Common myeloid progenitor, CD34-positive (primary cell): ENCODE results near the gene RFX6.

Experiments used
- CTCF ChIA-PET: fragments of 350-600 bp; sonication (Branson Sonifier 250); formaldehyde crosslinking; loops from one replicate; lab custom pipeline; 2021; ENCODE audit warnings: antibody characterized with exemption; lab: Charles Lee
- POLR2A ChIA-PET: fragments of 350-600 bp; sonication (Branson Sonifier 250); formaldehyde crosslinking; loops from one replicate; lab custom pipeline; 2021; ENCODE audit warnings: antibody characterized with exemption; lab: Charles Lee
- DNase-seq, 3 donors: peaks; one replicate each; pipeline versions ENCODE4 v3.0.0 to v3.0.0-alpha.2; 2013
- H3K27ac ChIP-seq, 2 experiments: 1 replicate in 1 of 2; 2 replicates in 1 of 2; pipeline ENCODE4 v1.7.0; 2013; ENCODE audit warnings: inconsistent platforms in 2 of 2, low read length in 2 of 2, mild to moderate bottlenecking in 2 of 2, low read depth in 1 of 2, moderate library complexity in 1 of 2; ENCODE audit not compliant: severe bottlenecking in 2 of 2, insufficient read depth in 1 of 2, poor library complexity in 1 of 2
- H3K27me3 ChIP-seq, 5 experiments: replicated peaks in 2 of 5; 1 replicate in 3 of 5; 2 replicates in 2 of 5; pipeline versions ENCODE4 v1.6.1 to v1.7.0; 2013; ENCODE audit warnings: low read length in 4 of 5, mild to moderate bottlenecking in 2 of 5, moderate library complexity in 2 of 5, inconsistent platforms in 1 of 5; ENCODE audit not compliant: insufficient read depth in 5 of 5, control insufficient read depth in 4 of 5
- H3K36me3 ChIP-seq, 4 experiments: 1 replicate in 2 of 4; 2 replicates in 2 of 4; pipeline versions ENCODE4 v1.6.1 to v1.7.0; 2013; ENCODE audit warnings: low read length in 3 of 4, control low read depth in 1 of 4, mild to moderate bottlenecking in 1 of 4; ENCODE audit not compliant: control insufficient read depth in 4 of 4, insufficient read depth in 4 of 4
- H3K4me1 ChIP-seq, 4 experiments: 1 replicate in 3 of 4; 2 replicates in 1 of 4; pipeline versions ENCODE4 v1.6.1 to v1.7.1; 2013; ENCODE audit warnings: low read length in 3 of 4, mild to moderate bottlenecking in 3 of 4, control low read depth in 1 of 4, inconsistent platforms in 1 of 4, moderate library complexity in 1 of 4; ENCODE audit not compliant: control insufficient read depth in 4 of 4, insufficient read depth in 4 of 4; ENCODE audit errors: control extremely low read depth in 1 of 4
- H3K4me3 ChIP-seq, 7 experiments: 1 replicate in 4 of 7; 2 replicates in 3 of 7; pipeline versions ENCODE4 v1.5.1 to v1.7.0; 2013; ENCODE audit warnings: mild to moderate bottlenecking in 7 of 7, low read length in 6 of 7, moderate library complexity in 6 of 7, inconsistent platforms in 2 of 7, low read depth in 2 of 7, control low read depth in 1 of 7; ENCODE audit not compliant: insufficient read depth in 4 of 7, control insufficient read depth in 1 of 7; ENCODE audit errors: extremely low read depth in 1 of 7
- H3K9me3 ChIP-seq, 5 experiments: 1 replicate in 4 of 5; 2 replicates in 1 of 5; pipeline versions ENCODE4 v1.6.1 to v1.7.1; 2013; ENCODE audit warnings: low read length in 4 of 5, mild to moderate bottlenecking in 2 of 5, inconsistent platforms in 1 of 5, low read depth in 1 of 5, moderate library complexity in 1 of 5; ENCODE audit not compliant: control insufficient read depth in 4 of 5, insufficient read depth in 2 of 5; ENCODE audit errors: control extremely low read depth in 1 of 5
- WGBS: methylation state at CpG from one replicate; pipeline ENCODE4 v1.1.5; 2013; ENCODE audit not compliant: insufficient coverage; 5-methylcytosine and 5-hydroxymethylcytosine counted together

Gene RFX6

DNA sequence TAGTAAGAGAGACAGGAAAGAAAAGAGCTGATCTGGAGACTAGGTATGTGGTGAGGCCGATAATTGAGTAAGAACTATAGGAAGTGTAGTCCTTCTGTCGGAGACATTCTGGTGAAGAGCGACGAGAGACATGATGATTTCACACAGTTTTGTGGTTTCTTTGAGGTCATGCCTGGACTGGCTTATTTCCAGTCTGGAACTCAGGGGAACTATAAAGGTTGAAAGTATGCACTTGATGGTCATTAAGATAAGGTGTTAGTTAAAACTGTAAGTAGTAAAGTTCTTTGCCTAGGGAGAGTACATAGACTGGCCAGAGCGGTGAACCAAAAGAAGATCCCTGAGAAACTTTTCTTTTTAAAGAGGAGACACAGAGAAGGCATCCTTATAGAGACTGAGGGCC is 68.8 kb downstream of the RFX6 start:
- WGBS: 66% methylated on average over 5 of the region's 5 CpGs
- H3K27ac ChIP-seq: no peak overlapping the region
- peaks cover 0 to 9% (median 7%) of the 10 kb centered on the region in 5 experiments for H3K27me3 ChIP-seq
- no peaks in the 10 kb centered on the region for H3K36me3 ChIP-seq
- CTCF ChIA-PET: no interaction called here
- no peak for DNase-seq
- no peaks in the 10 kb centered on the region for H3K9me3 ChIP-seq
- POLR2A ChIA-PET: no interaction called here
- H3K4me3 ChIP-seq: no peak overlapping the region
- no peaks in the 10 kb centered on the region for H3K4me1 ChIP-seq

DNA sequence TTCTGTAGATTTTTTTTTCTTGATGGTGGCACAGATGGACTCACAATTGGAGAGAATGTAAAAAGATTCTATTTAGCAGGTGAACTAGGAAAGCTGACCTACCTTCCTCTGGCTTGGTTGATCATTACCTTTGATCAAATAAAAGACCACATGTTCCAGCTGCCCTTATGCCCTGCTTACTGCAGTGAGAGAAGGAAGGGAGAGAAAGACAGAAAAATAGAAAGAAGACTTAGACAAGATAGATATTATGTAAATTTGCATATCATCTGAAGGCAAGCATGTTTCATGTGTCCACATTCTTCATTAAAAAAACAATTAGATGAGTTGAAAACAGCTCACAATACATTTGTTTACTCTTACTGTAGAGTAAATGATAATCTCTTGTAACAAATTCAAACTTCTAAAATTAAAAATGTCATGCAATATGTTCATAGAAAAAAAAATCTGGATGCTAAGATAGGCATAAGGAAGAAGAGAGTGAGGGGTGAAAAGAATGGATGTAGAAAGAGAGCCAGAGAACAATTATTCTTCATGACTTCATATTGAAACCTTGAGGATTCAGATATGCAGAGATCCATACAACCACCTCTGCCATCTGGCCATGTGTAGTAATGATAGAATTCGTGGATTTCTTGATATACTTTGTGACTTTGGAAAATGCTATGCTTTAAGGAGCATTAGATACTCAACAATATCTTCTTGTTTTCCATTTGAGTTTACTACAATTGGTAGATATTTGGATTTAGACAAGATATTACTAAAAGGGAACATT is 71.7 kb downstream of the RFX6 start:
- H3K27ac ChIP-seq: no peak overlapping the region
- ChIA-PET CTCF (no interaction called here), POLR2A (no interaction called here)
- H3K4me3 ChIP-seq: no peak overlapping the region
- H3K4me1 ChIP-seq: no peaks in the 10 kb centered on the region
- no peak for DNase-seq
- no CpG with 5 or more reads among the region's 1 CpG for WGBS
- H3K27me3 ChIP-seq: peaks cover 0 to 11% (median 7%) of the 10 kb centered on the region in 5 experiments
- no peaks in the 10 kb centered on the region for H3K9me3 ChIP-seq
- no peaks in the 10 kb centered on the region for H3K36me3 ChIP-seq

DNA sequence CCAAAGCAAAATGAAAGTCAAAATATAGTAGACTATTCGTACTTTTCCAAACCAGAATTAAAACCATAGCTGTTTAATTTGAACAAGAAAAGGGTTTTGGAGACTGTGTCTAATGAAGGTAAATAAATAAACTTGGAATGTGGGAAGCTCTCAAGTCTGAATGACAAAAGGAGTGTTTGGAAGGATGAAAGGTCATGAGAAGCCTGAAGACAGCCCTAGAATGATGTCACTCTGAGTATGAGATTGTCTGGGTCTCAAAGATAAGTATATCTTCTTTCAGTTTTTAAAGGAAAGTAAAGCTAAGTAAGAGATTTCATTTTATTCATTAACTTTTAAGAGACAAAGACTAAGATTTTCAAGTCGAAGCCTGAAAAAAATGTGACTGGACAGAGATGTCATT is 72.9 kb downstream of the RFX6 start:
- POLR2A ChIA-PET: no interaction called here

DNA sequence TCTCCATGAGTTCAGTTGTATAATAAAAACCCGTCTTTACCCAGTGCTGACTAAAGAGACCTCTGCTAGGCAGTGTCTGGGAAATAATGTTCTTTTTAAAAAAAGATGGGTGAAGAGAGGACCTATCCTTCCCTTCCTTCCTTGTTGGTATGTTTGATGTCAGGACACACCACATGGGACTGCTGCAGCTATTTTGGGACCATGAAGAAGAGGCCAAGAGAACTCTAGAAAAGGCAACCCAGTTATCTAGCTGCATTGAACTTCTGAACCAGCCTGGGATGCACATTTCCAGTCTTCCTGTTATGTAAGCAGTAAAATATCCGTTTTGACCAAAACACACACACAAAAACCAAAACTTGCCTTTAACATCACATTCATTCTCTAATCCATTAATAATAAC is 77.3 kb downstream of the RFX6 start:
- WGBS: 78% methylated on average over 1 of the region's 2 CpGs
- no peak for DNase-seq
- CTCF ChIA-PET: no interaction called here
- no peaks in the 10 kb centered on the region for H3K9me3 ChIP-seq
- no peaks in the 10 kb centered on the region for H3K36me3 ChIP-seq
- H3K27me3 ChIP-seq: peaks cover 0 to 2% (median 0%) of the 10 kb centered on the region in 5 experiments
- no peaks in the 10 kb centered on the region for H3K4me1 ChIP-seq
- POLR2A ChIA-PET: no interaction called here
- H3K4me3 ChIP-seq: no peak overlapping the region
- no peak overlapping the region for H3K27ac ChIP-seq

More for the DNA sequence above, 72.9 kb downstream of the RFX6 start:
- H3K4me1 ChIP-seq: no peaks in the 10 kb centered on the region
- WGBS: 60% methylated on average over 1 of the region's 2 CpGs
- no peak overlapping the region for H3K27ac ChIP-seq
- H3K27me3 ChIP-seq: peaks cover 0 to 11% (median 7%) of the 10 kb centered on the region in 5 experiments
- H3K4me3 ChIP-seq: no peak overlapping the region
- no peaks in the 10 kb centered on the region for H3K36me3 ChIP-seq
- H3K9me3 ChIP-seq: no peaks in the 10 kb centered on the region
- no peak for DNase-seq
- CTCF ChIA-PET: no interaction called here

DNA sequence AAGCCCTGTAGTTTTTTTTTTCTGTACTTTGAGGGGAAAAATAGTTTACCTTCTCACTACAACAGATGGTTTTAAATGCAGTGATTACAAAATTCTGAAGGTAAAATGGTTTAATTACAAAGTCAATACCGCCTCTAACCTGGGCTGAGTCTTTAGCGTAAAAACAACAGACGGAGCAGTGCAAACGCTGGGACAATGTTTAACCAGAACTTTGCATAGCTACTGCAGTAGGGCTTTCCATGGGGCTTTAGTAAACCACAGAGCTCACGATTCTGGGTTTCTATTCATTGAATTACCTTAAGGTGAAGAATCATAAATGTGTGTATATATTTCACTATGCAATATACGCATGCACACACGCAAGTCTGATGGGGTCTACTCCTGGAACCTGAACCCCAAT is 77.9 kb downstream of the RFX6 start:
- CTCF ChIA-PET: no interaction called here
- no peak overlapping the region for H3K4me3 ChIP-seq
- POLR2A ChIA-PET: no interaction called here
- H3K27ac ChIP-seq: no peak overlapping the region
- no peaks in the 10 kb centered on the region for H3K36me3 ChIP-seq
- DNase-seq: no peak
- peaks cover 0 to 2% (median 0%) of the 10 kb centered on the region in 5 experiments for H3K27me3 ChIP-seq
- H3K9me3 ChIP-seq: no peaks in the 10 kb centered on the region
- WGBS: 98% methylated on average over 4 of the region's 7 CpGs
- H3K4me1 ChIP-seq: no peaks in the 10 kb centered on the region

DNA sequence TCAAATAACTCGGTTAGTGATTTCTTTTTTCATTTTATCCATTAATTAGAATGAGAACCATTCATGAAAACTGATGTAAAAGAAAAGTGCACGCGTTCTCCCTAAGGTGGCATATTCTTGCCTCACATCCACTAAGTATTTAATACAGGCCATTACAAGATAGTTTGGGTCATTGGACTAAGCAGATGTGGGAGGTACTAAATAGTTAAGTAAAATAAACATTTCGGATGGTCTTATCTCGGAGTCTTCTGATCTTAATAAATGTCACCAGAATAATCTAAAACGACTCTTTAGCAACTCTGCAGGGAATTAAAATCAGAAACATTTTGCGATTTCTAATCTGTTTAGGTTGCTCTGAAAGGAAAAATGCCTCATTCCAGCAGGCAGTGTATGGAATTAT is 78.7 kb downstream of the RFX6 start:
- Histone ChIP-seq H3K27ac (no peak overlapping the region), H3K36me3 (no peaks in the 10 kb centered on the region), H3K4me1 (no peaks in the 10 kb centered on the region), H3K27me3 (peaks cover 0 to 2% (median 0%) of the 10 kb centered on the region in 5 experiments), H3K4me3 (no peak overlapping the region), H3K9me3 (no peaks in the 10 kb centered on the region)
- no peak for DNase-seq
- ChIA-PET POLR2A (no interaction called here), CTCF (no interaction called here)
- WGBS: no CpG with 5 or more reads among the region's 7 CpGs

DNA sequence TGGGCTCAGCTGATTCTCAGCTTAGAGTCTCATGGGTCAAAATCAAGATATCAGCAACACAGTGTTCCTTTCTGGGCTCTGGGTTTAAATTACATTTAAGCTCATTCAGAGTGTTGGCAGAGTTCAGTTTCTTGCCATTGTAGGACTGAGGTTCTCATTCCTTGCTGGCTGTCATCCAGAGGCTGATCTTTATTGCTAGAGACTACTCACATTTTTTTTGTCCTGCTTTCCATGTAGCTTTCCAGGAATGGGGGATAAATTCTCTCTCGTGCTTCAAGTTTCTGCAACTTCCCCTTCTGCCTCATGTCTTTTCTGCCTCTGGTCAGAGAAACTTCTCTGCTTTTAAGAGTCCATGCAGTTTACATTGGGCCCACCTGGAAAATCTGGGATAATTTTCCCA is 86.9 kb downstream of the RFX6 start:
- WGBS: 29% methylated on average over 1 of the region's 1 CpG
- ChIA-PET POLR2A (no interaction called here), CTCF (no interaction called here)
- H3K36me3 ChIP-seq: no peaks in the 10 kb centered on the region
- peaks cover 0 to 16% (median 5%) of the 10 kb centered on the region in 5 experiments for H3K27me3 ChIP-seq
- H3K4me3 ChIP-seq: no peak overlapping the region
- no peak for DNase-seq
- H3K27ac ChIP-seq: no peak overlapping the region
- H3K4me1 ChIP-seq: no peaks in the 10 kb centered on the region
- no peaks in the 10 kb centered on the region for H3K9me3 ChIP-seq
